Muscle of back (tissue), 13 donors: ENCODE data around the gene RNF26. TPM values are rescaled to one million over a fixed set of nuclear protein-coding genes. Genes with fewer than 3 reads are reported as not detected.

Experiments used
- DNase-seq, 3 donors: peaks; one replicate each; pipeline versions ENCODE4 v3.0.0 to v3.0.0-alpha.2; 2013
- long read RNA-seq, 9 donors: transcript quantifications; one replicate each; lab custom pipeline, GENCODE V29; 2026
- polyA plus RNA-seq, 10 donors: library from polyadenylated mRNA; unstranded; fragments of 120-200 nt; gene quantifications; one replicate each; pipeline ENCODE4 v1.2.1, GENCODE V29; 2013; ENCODE audit not compliant: insufficient read length in 10 of 10

Gene RNF26
- 10 to 100 TPM; 11.7 to 22.9 (median 16.1) TPM for polyA plus RNA-seq
- long read RNA-seq, donor 1, transcript RNF26-201 (1 exons, 2,787 nt), result major isoform, 16 of 16 reads
- long read RNA-seq, donor 1, partial matches to known transcripts, result 0 of 16 reads
- long read RNA-seq, donor 1, other reads (novel, unspliced or antisense), result 0 of 16 reads
- long read RNA-seq, donor 2, transcript RNF26-201 (1 exons, 2,787 nt), result major isoform, 14 of 14 reads
- long read RNA-seq, donor 2, partial matches to known transcripts, result 0 of 14 reads
- long read RNA-seq, donor 2, other reads (novel, unspliced or antisense), result 0 of 14 reads
- long read RNA-seq, donor 3, result 0 reads
- long read RNA-seq, donor 4, transcript RNF26-201 (1 exons, 2,787 nt), result major isoform, 11 of 11 reads
- long read RNA-seq, donor 4, partial matches to known transcripts, result 0 of 11 reads
- long read RNA-seq, donor 4, other reads (novel, unspliced or antisense), result 0 of 11 reads
- long read RNA-seq, donor 5, transcript RNF26-201 (1 exons, 2,787 nt), result major isoform, 27 of 27 reads
- long read RNA-seq, donor 5, partial matches to known transcripts, result 0 of 27 reads
- long read RNA-seq, donor 5, other reads (novel, unspliced or antisense), result 0 of 27 reads
- long read RNA-seq, donor 6, transcript RNF26-201 (1 exons, 2,787 nt), result major isoform, 17 of 17 reads
- long read RNA-seq, donor 6, partial matches to known transcripts, result 0 of 17 reads
- long read RNA-seq, donor 6, other reads (novel, unspliced or antisense), result 0 of 17 reads
- long read RNA-seq, donor 7, transcript RNF26-201 (1 exons, 2,787 nt), result major isoform, 16 of 16 reads
- long read RNA-seq, donor 7, partial matches to known transcripts, result 0 of 16 reads
- long read RNA-seq, donor 7, other reads (novel, unspliced or antisense), result 0 of 16 reads
- long read RNA-seq, donor 8, transcript RNF26-201 (1 exons, 2,787 nt), result major isoform, 19 of 19 reads
- long read RNA-seq, donor 8, partial matches to known transcripts, result 0 of 19 reads
- long read RNA-seq, donor 8, other reads (novel, unspliced or antisense), result 0 of 19 reads
- long read RNA-seq, donor 9, transcript RNF26-201 (1 exons, 2,787 nt), result major isoform, 5 of 5 reads
- long read RNA-seq, donor 9, partial matches to known transcripts, result 0 of 5 reads
- long read RNA-seq, donor 9, other reads (novel, unspliced or antisense), result 0 of 5 reads

GRCh38 chr11:119334174-119334930, at the start of gene RNF26:
RNF26 (plus strand) TSS chr11:119334527; CDS start chr11:119335123, 596 bp downstream.
- peak; percentile 98 to 99 (median 98) for DNase-seq

- DNase-seq, result no peak
These were observed 48.9 kb upstream of the RNF26 start for GRCh38 chr11:119285431-119285830.

- no peak for DNase-seq
These were observed 46.1 kb upstream of the RNF26 start for GRCh38 chr11:119288219-119288618.

GRCh38 chr11:119290894-119291497, 43.3 kb upstream of the RNF26 start:
- DNase-seq, result no peak

GRCh38 chr11:119293461-119293860, 40.9 kb upstream of the RNF26 start:
- no peak for DNase-seq

- DNase-seq, result no peak
These were observed 39.1 kb upstream of the RNF26 start for GRCh38 chr11:119295178-119295577.

GRCh38 chr11:119297938-119298337, 36.4 kb upstream of the RNF26 start:
- no peak for DNase-seq

- peak; percentile 79 to 84 (median 83) for DNase-seq
These were observed 35.6 kb upstream of the RNF26 start for GRCh38 chr11:119298726-119299125.

- DNase-seq, result no peak
These were observed 34.9 kb upstream of the RNF26 start for GRCh38 chr11:119299416-119299815.

GRCh38 chr11:119300198-119300964, 33.9 kb upstream of the RNF26 start:
- DNase-seq, result no peak

- no peak for DNase-seq
These were observed 31.1 kb upstream of the RNF26 start for GRCh38 chr11:119303227-119303718.

GRCh38 chr11:119305556-119306372, 28.6 kb upstream of the RNF26 start:
- DNase-seq, result no peak

- no peak for DNase-seq
These were observed 27.9 kb upstream of the RNF26 start for GRCh38 chr11:119306373-119306890.

- no peak for DNase-seq
These were observed 27.1 kb upstream of the RNF26 start for GRCh38 chr11:119307219-119307618.

- no peak for DNase-seq
These were observed 26.4 kb upstream of the RNF26 start for GRCh38 chr11:119307974-119308373.

- no peak for DNase-seq
These were observed 24.9 kb upstream of the RNF26 start for GRCh38 chr11:119309411-119309810.

- no peak for DNase-seq
These were observed 24.2 kb upstream of the RNF26 start for GRCh38 chr11:119309953-119310681.

GRCh38 chr11:119310682-119311052, 23.7 kb upstream of the RNF26 start:
- DNase-seq, result no peak
